Keratinocyte (primary cell): ENCODE results near the gene FTL.

Source experiments
- EZH2 ChIP-seq: IDR thresholded peaks from one replicate; pipeline ENCODE4 v1.6.1; 2012; ENCODE audit warnings: inconsistent platforms, mild to moderate bottlenecking, low read length, moderate library complexity
- TF ChIP-seq, protein P1 (sequence below), 3 experiments: IDR thresholded peaks in 1 of 3; conservative IDR thresholded peaks in 1 of 3; optimal IDR thresholded peaks in 1 of 3; 2 replicates in 2 of 3; 3 replicates in 1 of 3; pipeline versions ENCODE3 to v1.5.1; 2011; ENCODE audit warnings: low read length in 3 of 3, mild to moderate bottlenecking in 3 of 3, moderate library complexity in 2 of 3, control low read depth in 1 of 3, inconsistent platforms in 1 of 3; ENCODE audit not compliant: insufficient read depth in 2 of 3; ENCODE audit errors: extremely low read depth in 1 of 3

DNA sequence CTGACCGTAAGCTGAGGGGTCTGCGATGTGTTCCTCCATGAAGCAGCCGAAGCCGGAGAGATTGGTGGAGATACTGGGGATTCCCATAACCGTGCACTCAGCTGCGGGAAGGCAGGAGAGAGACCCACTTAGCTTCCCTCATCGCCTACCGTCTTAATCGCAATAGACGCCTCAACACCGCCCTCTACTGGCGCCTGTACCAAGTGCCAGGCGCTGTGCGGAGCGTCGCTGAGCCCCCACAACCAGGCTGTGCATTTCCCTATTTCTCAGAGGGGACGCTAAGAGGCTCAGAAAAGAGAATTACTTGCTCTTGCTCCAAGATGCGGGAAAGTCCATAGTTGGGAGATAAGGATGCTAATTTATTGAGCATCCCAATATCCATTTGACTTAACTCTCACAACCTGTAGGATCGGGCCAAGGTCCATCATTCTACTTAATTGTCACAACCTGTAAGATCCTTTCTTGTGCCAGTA lies 5.8 kb downstream of the FTL start:
- TF ChIP-seq, protein P1, sequence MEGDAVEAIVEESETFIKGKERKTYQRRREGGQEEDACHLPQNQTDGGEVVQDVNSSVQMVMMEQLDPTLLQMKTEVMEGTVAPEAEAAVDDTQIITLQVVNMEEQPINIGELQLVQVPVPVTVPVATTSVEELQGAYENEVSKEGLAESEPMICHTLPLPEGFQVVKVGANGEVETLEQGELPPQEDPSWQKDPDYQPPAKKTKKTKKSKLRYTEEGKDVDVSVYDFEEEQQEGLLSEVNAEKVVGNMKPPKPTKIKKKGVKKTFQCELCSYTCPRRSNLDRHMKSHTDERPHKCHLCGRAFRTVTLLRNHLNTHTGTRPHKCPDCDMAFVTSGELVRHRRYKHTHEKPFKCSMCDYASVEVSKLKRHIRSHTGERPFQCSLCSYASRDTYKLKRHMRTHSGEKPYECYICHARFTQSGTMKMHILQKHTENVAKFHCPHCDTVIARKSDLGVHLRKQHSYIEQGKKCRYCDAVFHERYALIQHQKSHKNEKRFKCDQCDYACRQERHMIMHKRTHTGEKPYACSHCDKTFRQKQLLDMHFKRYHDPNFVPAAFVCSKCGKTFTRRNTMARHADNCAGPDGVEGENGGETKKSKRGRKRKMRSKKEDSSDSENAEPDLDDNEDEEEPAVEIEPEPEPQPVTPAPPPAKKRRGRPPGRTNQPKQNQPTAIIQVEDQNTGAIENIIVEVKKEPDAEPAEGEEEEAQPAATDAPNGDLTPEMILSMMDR (optimal IDR thresholded peaks at IDR 0.05 in 1 of 3, IDR thresholded peaks at IDR 0.05 in 1 of 3, conservative IDR thresholded peaks at IDR 0.05 in 1 of 3; ENCODE audit: extremely low read depth in 1 of 3, insufficient read depth in 2 of 3, low read length in 3 of 3) = peak; percentile 87 to 94 (median 89)
- no peak for TF ChIP-seq EZH2
